DOHH2 (cell line): ENCODE measurements around the gene GCN1.

ENCODE experiments used
- EZH2phosphoT487 ChIP-seq: fragments of 200-600 bp; sonication (generic); IDR thresholded peaks from 2 replicates; pipeline ENCODE4 v1.6.1; 2017; ENCODE audit warnings: borderline replicate concordance, mild to moderate bottlenecking, antibody characterized with exemption, low read length, moderate library complexity, mixed read lengths
- TF ChIP-seq, protein P1 (sequence below): fragments of 200-600 bp; sonication (generic); IDR thresholded peaks from one replicate; pipeline ENCODE4 v1.5.1; 2014; ENCODE audit warnings: antibody characterized with exemption, mild to moderate bottlenecking, low read depth, low read length; ENCODE audit not compliant: poor library complexity, severe bottlenecking

DNA sequence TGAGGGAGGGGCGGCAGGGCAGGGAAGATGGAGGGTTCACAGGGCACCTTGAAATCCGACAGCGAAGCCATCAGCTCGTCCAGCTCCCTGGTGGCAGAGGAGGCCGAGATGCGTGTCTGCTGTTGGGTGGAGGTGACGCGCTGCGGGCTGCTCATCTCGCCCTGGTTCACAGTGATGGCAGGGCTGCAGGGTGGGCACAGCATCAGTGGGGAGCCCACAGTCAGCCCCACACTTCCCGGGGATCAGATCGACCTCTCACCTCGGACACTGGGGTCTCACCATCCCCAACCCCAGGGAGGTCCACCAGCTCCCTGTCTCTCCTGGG, 27.0 kb upstream of the GCN1 start:
- TF ChIP-seq, protein P1, sequence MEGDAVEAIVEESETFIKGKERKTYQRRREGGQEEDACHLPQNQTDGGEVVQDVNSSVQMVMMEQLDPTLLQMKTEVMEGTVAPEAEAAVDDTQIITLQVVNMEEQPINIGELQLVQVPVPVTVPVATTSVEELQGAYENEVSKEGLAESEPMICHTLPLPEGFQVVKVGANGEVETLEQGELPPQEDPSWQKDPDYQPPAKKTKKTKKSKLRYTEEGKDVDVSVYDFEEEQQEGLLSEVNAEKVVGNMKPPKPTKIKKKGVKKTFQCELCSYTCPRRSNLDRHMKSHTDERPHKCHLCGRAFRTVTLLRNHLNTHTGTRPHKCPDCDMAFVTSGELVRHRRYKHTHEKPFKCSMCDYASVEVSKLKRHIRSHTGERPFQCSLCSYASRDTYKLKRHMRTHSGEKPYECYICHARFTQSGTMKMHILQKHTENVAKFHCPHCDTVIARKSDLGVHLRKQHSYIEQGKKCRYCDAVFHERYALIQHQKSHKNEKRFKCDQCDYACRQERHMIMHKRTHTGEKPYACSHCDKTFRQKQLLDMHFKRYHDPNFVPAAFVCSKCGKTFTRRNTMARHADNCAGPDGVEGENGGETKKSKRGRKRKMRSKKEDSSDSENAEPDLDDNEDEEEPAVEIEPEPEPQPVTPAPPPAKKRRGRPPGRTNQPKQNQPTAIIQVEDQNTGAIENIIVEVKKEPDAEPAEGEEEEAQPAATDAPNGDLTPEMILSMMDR, result no peak
- TF ChIP-seq EZH2phosphoT487, result no peak
